Left lobe of liver (tissue), 2 donors: Measurements from ENCODE around the gene CP. TPM values are rescaled to one million over a fixed set of nuclear protein-coding genes. Genes with fewer than 3 reads are reported as not detected.

Experiments
- ATAC-seq: fragments of 200-7000 bp; cut with Tn5 transposase; one replicate; pipeline ENCODE4 v1.9.1; 2020; ENCODE audit warnings: mild to moderate bottlenecking, moderate library complexity
- DNase-seq: peaks from one replicate; pipeline ENCODE4 v3.0.0-alpha.2; 2020; ENCODE audit warnings: low spot score
- total RNA-seq: library from RNA; stranded (reverse); gene quantifications from one replicate; pipeline ENCODE4 v1.2.1, GENCODE V29; 2021
- donor health status: DM: no; HTN: no; CAD: no; lungs with moderate emphysema.
- donor health status: DM: no; HTN: yes; CAD: no.

CP gene
- total RNA-seq, 1 donor from 2014 or later: 1,073 TPM

GRCh38 chr3:149188494-149188893 is 33.1 kb downstream of the CP start:
- ATAC-seq (no peak), DNase-seq (no peak)

GRCh38 chr3:149186721-149187120 is 34.9 kb downstream of the CP start:
- no peak for ATAC-seq

GRCh38 chr3:149186219-149186618 is 35.4 kb downstream of the CP start:
- peak; percentile 16 for ATAC-seq
- no peak for DNase-seq

More at GRCh38 chr3:149186721-149187120, 34.9 kb downstream of the CP start:
- DNase-seq: no peak

GRCh38 chr3:149181182-149181581 is 40.4 kb downstream of the CP start:
- DNase-seq (no peak), ATAC-seq (no peak)

- DNase-seq (no peak), ATAC-seq (peak; percentile 64)
Measured at GRCh38 chr3:149180057-149180573, 41.5 kb downstream of the CP start.

GRCh38 chr3:149179220-149179619 is 42.4 kb downstream of the CP start:
- no peak for ATAC-seq
- no peak for DNase-seq

- no peak for ATAC-seq
- DNase-seq: no peak
Measured at GRCh38 chr3:149177122-149177521, 44.5 kb downstream of the CP start.

GRCh38 chr3:149174901-149175300 is 46.7 kb downstream of the CP start:
- no peak for DNase-seq

GRCh38 chr3:149170672-149171071 is 51.0 kb downstream of the CP start:
- DNase-seq (no peak), ATAC-seq (peak; percentile 47)

More at GRCh38 chr3:149174901-149175300, 46.7 kb downstream of the CP start:
- no peak for ATAC-seq

GRCh38 chr3:149167898-149168297 is 53.7 kb downstream of the CP start:
- DNase-seq: no peak
- no peak for ATAC-seq

- no peak for ATAC-seq
- no peak for DNase-seq
Measured at GRCh38 chr3:149163066-149163465, 58.6 kb downstream of the CP start.

- no peak for DNase-seq
- ATAC-seq: no peak
Measured at GRCh38 chr3:149162007-149162406, 59.6 kb downstream of the CP start.

- no peak for ATAC-seq
Measured at GRCh38 chr3:149160754-149161300, 60.8 kb downstream of the CP start.

GRCh38 chr3:149153402-149153801 is 68.2 kb downstream of the CP start:
- DNase-seq: no peak
- ATAC-seq: no peak

More at GRCh38 chr3:149160754-149161300, 60.8 kb downstream of the CP start:
- no peak for DNase-seq

GRCh38 chr3:149152420-149152819 is 69.2 kb downstream of the CP start:
- DNase-seq (no peak), ATAC-seq (no peak)

GRCh38 chr3:149151843-149152242 is 69.8 kb downstream of the CP start:
- ATAC-seq (peak; percentile 39), DNase-seq (no peak)

- no peak for ATAC-seq
- no peak for DNase-seq
Measured at GRCh38 chr3:149150436-149150835, 71.2 kb downstream of the CP start.

GRCh38 chr3:149145974-149146373 is 75.7 kb downstream of the CP start:
- DNase-seq: no peak
- ATAC-seq: peak; percentile 55

- ATAC-seq: peak; percentile 40
- DNase-seq: no peak
Measured at GRCh38 chr3:149145356-149145755, 76.3 kb downstream of the CP start.

GRCh38 chr3:149142682-149143081 is 78.9 kb downstream of the CP start:
- ATAC-seq (no peak), DNase-seq (no peak)

- ATAC-seq (peak; percentile 56), DNase-seq (no peak)
Measured at GRCh38 chr3:149134575-149134974, 87.1 kb downstream of the CP start.

GRCh38 chr3:149131589-149131988 is 90.0 kb downstream of the CP start:
- ATAC-seq (no peak), DNase-seq (no peak)
